ENCODE measurements around the gene ELP1. TPM values are rescaled to one million over a fixed set of nuclear protein-coding genes. Genes with fewer than 3 reads are reported as not detected.

The ELP1 gene
- total RNA-seq, 1 experiment from 2014 or later, result 36.9 TPM

DNA sequence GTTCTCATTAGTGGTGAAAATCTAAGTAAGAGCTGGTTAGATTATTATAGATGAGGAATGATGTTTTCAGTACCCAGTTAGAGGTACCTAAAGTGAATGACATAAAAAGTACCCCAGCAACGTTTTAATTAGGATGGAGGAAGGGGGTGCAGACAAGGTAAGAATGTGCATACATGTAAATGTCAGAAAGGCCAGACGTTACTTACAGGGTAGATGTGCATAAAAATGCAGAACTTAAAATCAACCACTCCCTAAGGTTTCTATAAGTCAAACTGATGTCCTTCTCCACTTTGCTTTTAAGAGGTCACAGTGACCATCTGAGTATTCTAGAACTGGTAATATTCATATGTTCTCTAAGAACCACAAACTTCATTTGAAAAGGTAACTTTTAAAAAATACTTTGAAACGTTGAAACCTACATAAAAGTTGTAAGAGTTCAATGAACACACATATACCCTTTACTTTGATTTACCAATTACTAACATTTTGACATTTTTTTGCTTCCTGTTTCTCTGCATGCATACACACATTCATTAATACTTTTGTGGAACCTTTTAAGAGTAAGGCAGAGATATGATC lies 53.1 kb downstream of the ELP1 start:
- Mint-ChIP-seq H3K27me3 (ENCODE audit: insufficient read depth, unreplicated experiment) (no peaks in the 10 kb centered on the region), H3K36me3 (ENCODE audit: insufficient read depth, unreplicated experiment) (peaks cover 60% of the 10 kb centered on the region), H3K9me3 (ENCODE audit: unreplicated experiment) (no peaks in the 10 kb centered on the region), H3K4me1 (ENCODE audit: insufficient read depth, unreplicated experiment) (peaks cover 10% of the 10 kb centered on the region), H3K27ac (ENCODE audit: low read depth, unreplicated experiment) (no peak overlapping the region), H3K4me3 (ENCODE audit: unreplicated experiment) (no peak overlapping the region)
- BruUV-seq (replicated peaks), result no TSS peak
- no peak for DNase-seq (ENCODE audit: unreplicated experiment)
- intact Hi-C loops (cut with micrococcal nuclease), result no loop called here
- ChIA-PET POLR2A (no interaction called here), CTCF (no interaction called here)
- TF ChIP-seq, protein P1, sequence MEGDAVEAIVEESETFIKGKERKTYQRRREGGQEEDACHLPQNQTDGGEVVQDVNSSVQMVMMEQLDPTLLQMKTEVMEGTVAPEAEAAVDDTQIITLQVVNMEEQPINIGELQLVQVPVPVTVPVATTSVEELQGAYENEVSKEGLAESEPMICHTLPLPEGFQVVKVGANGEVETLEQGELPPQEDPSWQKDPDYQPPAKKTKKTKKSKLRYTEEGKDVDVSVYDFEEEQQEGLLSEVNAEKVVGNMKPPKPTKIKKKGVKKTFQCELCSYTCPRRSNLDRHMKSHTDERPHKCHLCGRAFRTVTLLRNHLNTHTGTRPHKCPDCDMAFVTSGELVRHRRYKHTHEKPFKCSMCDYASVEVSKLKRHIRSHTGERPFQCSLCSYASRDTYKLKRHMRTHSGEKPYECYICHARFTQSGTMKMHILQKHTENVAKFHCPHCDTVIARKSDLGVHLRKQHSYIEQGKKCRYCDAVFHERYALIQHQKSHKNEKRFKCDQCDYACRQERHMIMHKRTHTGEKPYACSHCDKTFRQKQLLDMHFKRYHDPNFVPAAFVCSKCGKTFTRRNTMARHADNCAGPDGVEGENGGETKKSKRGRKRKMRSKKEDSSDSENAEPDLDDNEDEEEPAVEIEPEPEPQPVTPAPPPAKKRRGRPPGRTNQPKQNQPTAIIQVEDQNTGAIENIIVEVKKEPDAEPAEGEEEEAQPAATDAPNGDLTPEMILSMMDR (IDR thresholded peaks at IDR 0.05; ENCODE audit: unreplicated experiment), result no peak

DNA sequence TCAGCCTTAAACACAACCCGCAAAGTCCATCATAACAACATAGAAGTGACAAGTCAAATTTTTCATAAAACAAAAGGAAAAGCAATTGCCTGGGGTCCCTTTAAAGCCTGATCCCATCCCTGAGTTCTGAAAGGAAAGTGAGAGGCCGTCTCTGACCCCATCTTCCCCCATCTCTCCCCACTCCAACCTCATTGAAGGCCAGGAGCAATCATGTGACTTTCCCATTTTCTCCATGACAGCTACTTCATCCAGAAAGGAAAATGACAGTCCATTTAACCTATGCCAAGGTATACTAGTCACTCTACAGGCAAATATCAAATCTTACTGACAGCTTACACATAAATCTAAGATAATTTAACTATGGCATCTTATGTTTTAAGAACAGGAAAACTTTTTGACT lies 56.4 kb downstream of the ELP1 start:
- ChIA-PET CTCF (interaction anchor here (0.6 to 1.1 kb wide), 2 partner anchors 62 to 80 kb away, joined by 3 read pairs; no protein-coding TSS in a partner anchor), POLR2A (interaction anchor here (0.6 kb wide), 1 partner anchor 489 kb away, joined by 3 read pairs; no protein-coding TSS in a partner anchor)
- DNase-seq (ENCODE audit: unreplicated experiment), result no peak
- no peak overlapping the region for H3K4me3 Mint-ChIP-seq (ENCODE audit: unreplicated experiment)
- H3K4me1 Mint-ChIP-seq (ENCODE audit: insufficient read depth, unreplicated experiment), result no peaks in the 10 kb centered on the region
- H3K27ac Mint-ChIP-seq (ENCODE audit: low read depth, unreplicated experiment), result no peak overlapping the region
- intact Hi-C loops (cut with micrococcal nuclease), result no loop called here
- TF ChIP-seq, protein P1 (IDR thresholded peaks at IDR 0.05; ENCODE audit: unreplicated experiment), result no peak
- H3K27me3 Mint-ChIP-seq (ENCODE audit: insufficient read depth, unreplicated experiment), result no peaks in the 10 kb centered on the region
- BruUV-seq (replicated peaks), result no TSS peak
- H3K9me3 Mint-ChIP-seq (ENCODE audit: unreplicated experiment), result no peaks in the 10 kb centered on the region
- H3K36me3 Mint-ChIP-seq (ENCODE audit: insufficient read depth, unreplicated experiment), result peaks cover 78% of the 10 kb centered on the region

DNA sequence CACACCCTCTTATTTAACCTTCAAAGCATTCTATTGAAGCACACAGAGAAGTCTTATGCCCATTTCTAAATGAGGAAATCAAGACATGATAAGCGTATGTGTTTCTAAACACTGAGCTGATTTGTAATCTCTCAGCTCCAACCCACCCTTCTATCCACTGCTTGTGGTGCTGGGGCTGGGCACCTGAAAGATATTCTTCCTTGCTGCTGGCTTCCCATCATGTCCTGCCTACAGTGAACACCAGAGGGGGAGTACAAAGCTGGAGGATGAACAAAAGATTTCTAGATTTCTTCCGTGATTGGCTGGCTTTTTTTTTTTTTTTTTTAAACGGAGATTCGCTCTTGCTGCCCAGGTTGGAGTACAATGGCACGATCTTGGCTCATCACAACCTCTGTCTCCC lies 57.5 kb downstream of the ELP1 start:
- CTCF ChIA-PET, result interaction anchor here (0.7 to 1.1 kb wide), 3 partner anchors 13 to 24 kb away, joined by 3 read pairs; no protein-coding TSS in a partner anchor
- intact Hi-C loops (cut with micrococcal nuclease), result no loop called here
- no TSS peak for BruUV-seq (replicated peaks)

DNA sequence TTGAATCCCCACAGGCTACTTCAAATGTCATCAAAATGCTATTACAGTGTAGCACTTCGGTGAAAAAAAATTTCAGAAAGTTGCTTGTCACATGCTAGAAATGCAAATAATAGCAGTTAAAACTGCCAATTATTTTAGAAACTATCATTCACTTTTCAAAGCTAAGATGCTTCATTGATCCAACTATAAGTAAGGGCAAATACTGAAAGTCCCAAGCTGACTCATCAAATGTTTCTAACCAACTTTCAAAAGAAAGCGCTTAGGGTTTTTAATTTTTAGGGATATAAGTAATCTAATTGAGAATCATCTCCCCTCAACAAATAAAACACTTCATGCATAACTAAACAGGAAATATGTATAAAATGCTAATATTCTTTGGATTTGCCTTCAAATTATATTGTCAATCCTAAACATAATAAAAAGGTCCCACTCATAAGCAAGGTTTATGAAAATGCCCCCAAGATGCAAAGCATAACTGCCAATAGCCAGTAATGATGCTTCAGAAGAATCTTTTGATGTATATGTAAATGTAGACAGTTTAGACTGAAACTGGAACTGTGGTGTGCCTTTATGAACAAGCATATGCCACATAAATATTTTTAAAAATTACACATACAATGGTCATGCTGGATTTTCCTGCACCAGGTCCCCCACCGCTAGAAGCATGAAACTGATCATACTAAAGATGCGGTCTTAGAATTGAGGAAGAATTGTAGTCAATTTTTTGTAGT lies 59.7 kb downstream of the ELP1 start:
- intact Hi-C loops (cut with micrococcal nuclease), result no loop called here
- BruUV-seq (replicated peaks), result no TSS peak

More for the DNA sequence above, 57.5 kb downstream of the ELP1 start:
- Mint-ChIP-seq H3K27me3 (ENCODE audit: insufficient read depth, unreplicated experiment) (no peaks in the 10 kb centered on the region), H3K9me3 (ENCODE audit: unreplicated experiment) (peaks cover 6% of the 10 kb centered on the region), H3K36me3 (ENCODE audit: insufficient read depth, unreplicated experiment) (peaks cover 79% of the 10 kb centered on the region), H3K4me1 (ENCODE audit: insufficient read depth, unreplicated experiment) (no peaks in the 10 kb centered on the region), H3K4me3 (ENCODE audit: unreplicated experiment) (no peak overlapping the region), H3K27ac (ENCODE audit: low read depth, unreplicated experiment) (no peak overlapping the region)
- POLR2A ChIA-PET, result interaction anchor here (0.6 to 0.9 kb wide), 3 partner anchors 50 to 1253 kb away, joined by 3 to 6 read pairs (median 3); no protein-coding TSS in a partner anchor
- DNase-seq (ENCODE audit: unreplicated experiment), result no peak
- TF ChIP-seq, protein P1 (IDR thresholded peaks at IDR 0.05; ENCODE audit: unreplicated experiment), result no peak

More for the DNA sequence above, 59.7 kb downstream of the ELP1 start:
- Mint-ChIP-seq H3K36me3 (ENCODE audit: insufficient read depth, unreplicated experiment) (peaks cover 79% of the 10 kb centered on the region), H3K27me3 (ENCODE audit: insufficient read depth, unreplicated experiment) (no peaks in the 10 kb centered on the region), H3K4me1 (ENCODE audit: insufficient read depth, unreplicated experiment) (peaks cover 4% of the 10 kb centered on the region), H3K9me3 (ENCODE audit: unreplicated experiment) (peaks cover 8% of the 10 kb centered on the region), H3K4me3 (ENCODE audit: unreplicated experiment) (no peak overlapping the region), H3K27ac (ENCODE audit: low read depth, unreplicated experiment) (peak overlapping the region; percentile 31)
- CTCF ChIA-PET, result interaction anchor here (1.0 to 1.2 kb wide), 3 partner anchors 23 to 38 kb away, joined by 3 to 4 read pairs (median 3); no protein-coding TSS in a partner anchor
- TF ChIP-seq, protein P1 (IDR thresholded peaks at IDR 0.05; ENCODE audit: unreplicated experiment), result no peak
- no peak for DNase-seq (ENCODE audit: unreplicated experiment)
- POLR2A ChIA-PET, result interaction anchor here (0.7 kb wide), 1 partner anchor 364 kb away, joined by 3 read pairs; no protein-coding TSS in a partner anchor
